HG03039 (cell line): ENCODE results near the gene COL17A1.

Source experiments
- ATAC-seq: cut with Tn5 transposase; IDR thresholded peaks from one replicate; pipeline ENCODE4 v1.9.1; 2021; ENCODE audit warnings: mild to moderate bottlenecking, moderate library complexity; ENCODE audit not compliant: unreplicated experiment

COL17A1 gene

GRCh38 chr10:104034401-104035193 lies 51.1 kb downstream of the COL17A1 start:
- no peak for ATAC-seq

- no peak for ATAC-seq
These were observed 51.7 kb downstream of the COL17A1 start for GRCh38 chr10:104033966-104034365.

- no peak for ATAC-seq
These were observed 52.2 kb downstream of the COL17A1 start for GRCh38 chr10:104033401-104033930.

- no peak for ATAC-seq
These were observed 53.4 kb downstream of the COL17A1 start for GRCh38 chr10:104032144-104032775.

GRCh38 chr10:104031631-104032030 lies 54.0 kb downstream of the COL17A1 start:
- ATAC-seq, result no peak

- no peak for ATAC-seq
These were observed 56.2 kb downstream of the COL17A1 start for GRCh38 chr10:104029521-104029860.

- ATAC-seq, result no peak
These were observed 56.7 kb downstream of the COL17A1 start for GRCh38 chr10:104028823-104029520.

GRCh38 chr10:104028146-104028545 lies 57.5 kb downstream of the COL17A1 start:
- ATAC-seq, result no peak

GRCh38 chr10:104026762-104027161 lies 58.9 kb downstream of the COL17A1 start:
- ATAC-seq, result no peak

GRCh38 chr10:104025524-104025923 lies 60.2 kb downstream of the COL17A1 start:
- no peak for ATAC-seq

GRCh38 chr10:104022026-104022425 lies 63.7 kb downstream of the COL17A1 start:
- ATAC-seq, result no peak

GRCh38 chr10:104021246-104021645 lies 64.4 kb downstream of the COL17A1 start:
- ATAC-seq, result no peak

- no peak for ATAC-seq
These were observed 65.7 kb downstream of the COL17A1 start for GRCh38 chr10:104020020-104020419.

GRCh38 chr10:104018471-104018870 lies 67.2 kb downstream of the COL17A1 start:
- no peak for ATAC-seq

- no peak for ATAC-seq
These were observed 69.0 kb downstream of the COL17A1 start for GRCh38 chr10:104016661-104017060.

- ATAC-seq, result no peak
These were observed 71.5 kb downstream of the COL17A1 start for GRCh38 chr10:104014176-104014575.

GRCh38 chr10:104013489-104013888 lies 72.2 kb downstream of the COL17A1 start:
- ATAC-seq, result no peak

- no peak for ATAC-seq
These were observed 73.8 kb downstream of the COL17A1 start for GRCh38 chr10:104011904-104012303.

GRCh38 chr10:104005172-104005863 lies 80.4 kb downstream of the COL17A1 start:
- no peak for ATAC-seq

GRCh38 chr10:104002911-104003310 lies 82.8 kb downstream of the COL17A1 start:
- ATAC-seq, result no peak

- no peak for ATAC-seq
These were observed 86.9 kb downstream of the COL17A1 start for GRCh38 chr10:103998805-103999204.
